Fibroblast of pulmonary artery (primary cell): Measurements from ENCODE around the gene BTN2A1.

ENCODE experiments used
- DNase-seq: peaks from one replicate; pipeline ENCODE4 v3.0.0-alpha.2; 2010; ENCODE audit warnings: low read depth
- H3K4me3 ChIP-seq: replicated peaks from 2 replicates; pipeline ENCODE4 v1.5.1; 2011; ENCODE audit warnings: low read depth, mild to moderate bottlenecking, control low read depth, low read length, moderate library complexity
- TF ChIP-seq, protein P1 (sequence below): IDR thresholded peaks from 2 replicates; pipeline ENCODE4 v1.5.1; 2011; ENCODE audit warnings: mild to moderate bottlenecking, control low read depth, low read length, inconsistent platforms; ENCODE audit errors: missing control alignments

Gene BTN2A1

DNA sequence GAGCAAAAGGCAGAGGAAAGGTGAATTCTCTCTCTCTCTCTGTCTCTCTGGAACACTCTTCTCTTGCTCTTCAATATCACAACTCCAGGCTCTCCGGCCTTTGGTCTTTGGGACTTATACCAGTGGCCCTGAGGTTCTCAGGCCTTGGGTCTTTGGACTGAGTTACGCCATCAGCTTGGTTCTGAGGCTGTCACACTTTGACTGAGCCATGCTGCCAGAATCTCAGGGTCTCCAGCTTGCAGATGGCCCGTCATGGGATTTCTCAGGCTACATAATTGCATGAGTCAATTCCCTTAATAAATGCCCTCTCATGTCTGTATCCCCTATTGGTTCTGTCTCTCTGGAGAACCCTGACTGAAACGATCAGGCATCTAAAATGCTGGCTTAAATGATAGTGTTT, 12.9 kb downstream of the BTN2A1 start:
- H3K4me3 ChIP-seq, result no peak overlapping the region
- TF ChIP-seq, protein P1, sequence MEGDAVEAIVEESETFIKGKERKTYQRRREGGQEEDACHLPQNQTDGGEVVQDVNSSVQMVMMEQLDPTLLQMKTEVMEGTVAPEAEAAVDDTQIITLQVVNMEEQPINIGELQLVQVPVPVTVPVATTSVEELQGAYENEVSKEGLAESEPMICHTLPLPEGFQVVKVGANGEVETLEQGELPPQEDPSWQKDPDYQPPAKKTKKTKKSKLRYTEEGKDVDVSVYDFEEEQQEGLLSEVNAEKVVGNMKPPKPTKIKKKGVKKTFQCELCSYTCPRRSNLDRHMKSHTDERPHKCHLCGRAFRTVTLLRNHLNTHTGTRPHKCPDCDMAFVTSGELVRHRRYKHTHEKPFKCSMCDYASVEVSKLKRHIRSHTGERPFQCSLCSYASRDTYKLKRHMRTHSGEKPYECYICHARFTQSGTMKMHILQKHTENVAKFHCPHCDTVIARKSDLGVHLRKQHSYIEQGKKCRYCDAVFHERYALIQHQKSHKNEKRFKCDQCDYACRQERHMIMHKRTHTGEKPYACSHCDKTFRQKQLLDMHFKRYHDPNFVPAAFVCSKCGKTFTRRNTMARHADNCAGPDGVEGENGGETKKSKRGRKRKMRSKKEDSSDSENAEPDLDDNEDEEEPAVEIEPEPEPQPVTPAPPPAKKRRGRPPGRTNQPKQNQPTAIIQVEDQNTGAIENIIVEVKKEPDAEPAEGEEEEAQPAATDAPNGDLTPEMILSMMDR, result no peak
- DNase-seq, result no peak

DNA sequence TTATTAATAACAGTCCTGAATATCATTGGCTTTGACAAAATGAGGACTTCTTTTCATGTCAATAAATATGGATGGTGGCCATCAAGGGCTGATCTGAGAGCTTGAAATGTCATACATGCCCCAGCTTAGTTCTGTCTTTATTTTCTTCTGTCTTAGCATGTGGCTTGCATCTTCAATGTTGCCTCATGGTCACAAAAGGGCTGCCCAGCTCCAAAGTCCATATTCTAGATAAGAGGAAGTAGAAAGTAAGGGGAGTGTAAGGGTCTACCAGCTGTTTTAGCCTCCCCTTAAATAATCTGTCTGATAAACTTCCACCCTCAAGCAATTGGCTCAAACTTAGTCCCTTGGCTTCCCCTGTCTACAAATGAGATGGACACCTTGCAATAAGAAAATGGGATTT, 14.2 kb downstream of the BTN2A1 start:
- H3K4me3 ChIP-seq, result no peak overlapping the region
- DNase-seq, result no peak
- TF ChIP-seq, protein P1, result no peak

GRCh38 chr6:26472549-26473290, 15.0 kb downstream of the BTN2A1 start:
- TF ChIP-seq, protein P1, result no peak
- DNase-seq, result no peak
- no peak overlapping the region for H3K4me3 ChIP-seq

DNA sequence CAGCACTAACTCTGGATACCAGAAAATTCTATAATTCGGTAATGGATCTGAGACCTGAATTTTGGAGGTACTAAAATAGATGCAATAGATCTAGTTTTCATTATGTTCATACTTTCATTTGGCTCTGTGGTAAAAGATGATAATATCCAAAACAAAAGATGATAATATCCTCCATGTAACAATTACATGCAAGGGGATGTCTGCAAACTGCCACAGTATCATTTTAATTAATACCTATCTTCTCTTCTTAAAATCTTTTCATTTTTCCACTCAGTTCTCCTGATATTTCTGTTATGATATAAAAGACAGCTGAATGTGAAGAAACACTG, 15.6 kb downstream of the BTN2A1 start:
- H3K4me3 ChIP-seq, result peak overlapping the region; percentile 63
- TF ChIP-seq, protein P1, result no peak
- DNase-seq, result no peak

DNA sequence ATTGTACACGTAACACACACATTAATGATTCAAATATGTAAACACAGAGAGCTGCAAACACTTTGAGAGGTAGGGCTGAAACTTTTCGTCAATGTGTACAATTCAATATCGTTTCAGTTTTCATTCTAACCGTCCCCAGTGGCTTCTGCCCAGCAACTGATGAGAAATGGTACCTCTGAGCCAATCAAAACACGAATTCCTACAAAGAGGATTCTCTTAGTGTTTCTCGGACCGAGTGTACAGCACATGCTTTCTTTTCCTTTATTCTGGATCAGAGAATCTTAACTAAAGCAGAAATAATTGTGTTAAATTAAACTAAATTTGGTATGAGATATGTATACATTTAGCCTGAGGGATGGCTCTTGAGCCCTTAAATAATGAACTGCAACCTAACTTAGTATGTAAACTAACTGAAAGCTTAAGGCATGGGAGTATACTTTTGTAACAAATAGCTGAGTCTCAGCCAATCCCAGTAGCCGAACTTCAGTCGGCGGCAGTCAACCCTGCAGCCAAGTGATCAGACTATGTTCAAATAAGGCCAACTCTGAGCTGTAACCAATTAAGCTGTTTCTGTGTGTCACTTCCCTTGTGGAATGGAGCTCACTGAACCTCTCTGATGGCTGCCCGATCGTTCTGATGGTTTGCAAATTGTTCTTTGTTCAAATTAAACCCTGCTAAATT, 16.1 kb downstream of the BTN2A1 start:
- DNase-seq, result peak; percentile 98
- TF ChIP-seq, protein P1, result no peak

DNA sequence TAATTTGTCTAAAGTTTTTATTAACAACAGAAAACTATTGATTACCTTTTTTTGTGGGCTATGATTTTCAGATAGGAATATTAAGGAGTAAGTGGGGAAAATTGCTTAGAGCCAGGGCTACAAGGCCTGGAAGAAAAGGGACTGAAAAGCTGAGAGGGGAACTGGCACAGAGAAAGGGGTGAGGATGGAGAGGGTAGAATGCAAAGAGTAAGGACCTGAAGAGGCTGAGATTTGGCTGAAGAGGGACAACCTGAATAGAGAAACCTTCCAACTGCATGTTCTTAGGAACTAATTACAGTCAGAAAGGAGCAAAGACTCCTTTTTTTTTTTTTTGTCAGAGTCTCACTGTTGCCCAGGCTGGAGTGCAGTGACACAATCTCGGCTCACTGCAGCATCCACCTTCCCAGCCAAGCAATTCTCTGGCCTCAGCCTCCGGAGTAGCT, 16.7 kb downstream of the BTN2A1 start:
- no peak for DNase-seq
- peak overlapping the region; percentile 63 for H3K4me3 ChIP-seq
- TF ChIP-seq, protein P1, result no peak

More for the DNA sequence above, 16.1 kb downstream of the BTN2A1 start:
- peak overlapping the region; percentile 63 for H3K4me3 ChIP-seq
